OCI-LY1 (cell line): ENCODE results near the gene SLC25A1.

Experiments
- EZH2 ChIP-seq: fragments of 200-600 bp; sonication (generic), shearing (Covaris generic); IDR thresholded peaks from 2 replicates; pipeline ENCODE4 v1.8.0; 2017; ENCODE audit warnings: borderline replicate concordance, mixed run types, mild to moderate bottlenecking, antibody characterized with exemption, low read length, moderate library complexity, mixed read lengths
- TF ChIP-seq, protein P1 (sequence below): fragments of 200-600 bp; sonication (generic), shearing (Covaris generic); IDR thresholded peaks from 2 replicates; pipeline ENCODE4 v1.5.1; 2017; ENCODE audit warnings: mild to moderate bottlenecking, antibody characterized with exemption, low read length, moderate library complexity, mixed read lengths

DNA sequence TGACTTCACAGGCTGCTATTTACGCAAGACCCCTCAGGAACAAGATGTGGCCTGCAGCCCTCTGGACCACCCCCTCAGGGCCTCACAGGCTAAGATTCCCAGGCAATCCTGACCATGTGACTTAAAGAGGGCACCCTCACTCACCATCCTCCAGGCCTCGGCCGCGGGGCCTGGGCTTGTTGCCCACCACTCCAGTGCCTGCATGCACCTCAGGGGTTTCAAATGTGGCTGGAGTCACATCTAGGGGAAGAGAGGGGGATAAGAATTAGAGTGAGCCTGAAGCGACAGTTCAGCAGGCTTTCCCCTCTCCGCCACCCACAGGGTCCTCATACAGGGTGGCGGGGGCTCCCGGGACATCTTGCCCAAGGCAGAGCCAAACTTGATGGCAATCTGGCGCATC, 36.1 kb downstream of the SLC25A1 start:
- TF ChIP-seq, protein P1, sequence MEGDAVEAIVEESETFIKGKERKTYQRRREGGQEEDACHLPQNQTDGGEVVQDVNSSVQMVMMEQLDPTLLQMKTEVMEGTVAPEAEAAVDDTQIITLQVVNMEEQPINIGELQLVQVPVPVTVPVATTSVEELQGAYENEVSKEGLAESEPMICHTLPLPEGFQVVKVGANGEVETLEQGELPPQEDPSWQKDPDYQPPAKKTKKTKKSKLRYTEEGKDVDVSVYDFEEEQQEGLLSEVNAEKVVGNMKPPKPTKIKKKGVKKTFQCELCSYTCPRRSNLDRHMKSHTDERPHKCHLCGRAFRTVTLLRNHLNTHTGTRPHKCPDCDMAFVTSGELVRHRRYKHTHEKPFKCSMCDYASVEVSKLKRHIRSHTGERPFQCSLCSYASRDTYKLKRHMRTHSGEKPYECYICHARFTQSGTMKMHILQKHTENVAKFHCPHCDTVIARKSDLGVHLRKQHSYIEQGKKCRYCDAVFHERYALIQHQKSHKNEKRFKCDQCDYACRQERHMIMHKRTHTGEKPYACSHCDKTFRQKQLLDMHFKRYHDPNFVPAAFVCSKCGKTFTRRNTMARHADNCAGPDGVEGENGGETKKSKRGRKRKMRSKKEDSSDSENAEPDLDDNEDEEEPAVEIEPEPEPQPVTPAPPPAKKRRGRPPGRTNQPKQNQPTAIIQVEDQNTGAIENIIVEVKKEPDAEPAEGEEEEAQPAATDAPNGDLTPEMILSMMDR, result no peak
- no peak for TF ChIP-seq EZH2
